Measurements from ENCODE around the gene DNAJC2. TPM values are rescaled to one million over a fixed set of nuclear protein-coding genes. Genes with fewer than 3 reads are reported as not detected.
"Not testable (repeated sequence)": the region's sequence is repeated elsewhere in the genome, so short reads cannot be mapped to it uniquely, and the experiment has no call there.

DNAJC2 gene
- total RNA-seq, 2 experiments from 2014 or later = 50.0 to 56.2 TPM

- ATAC-seq; H3K4me3 Mint-ChIP-seq; H3K9me3 Mint-ChIP-seq (ENCODE audit: low read depth); CTCF ChIA-PET; H3K4me1 Mint-ChIP-seq; H3K27ac Mint-ChIP-seq; H3K27me3 Mint-ChIP-seq; intact Hi-C loops (cut with DNase I, micrococcal nuclease); H3K36me3 Mint-ChIP-seq (ENCODE audit: low read depth); POLR2A ChIA-PET; DNase-seq: not testable (repeated sequence)
Measured at GRCh38 chr7:103266229-103266628, 78.3 kb downstream of the DNAJC2 start.

- CTCF ChIA-PET, H3K27ac Mint-ChIP-seq, H3K4me3 Mint-ChIP-seq: not testable (repeated sequence)
Measured at GRCh38 chr7:103264054-103264453, 80.5 kb downstream of the DNAJC2 start.

More at GRCh38 chr7:103264054-103264453, 80.5 kb downstream of the DNAJC2 start:
- ATAC-seq; H3K4me1 Mint-ChIP-seq; DNase-seq; H3K9me3 Mint-ChIP-seq (ENCODE audit: low read depth); H3K36me3 Mint-ChIP-seq (ENCODE audit: low read depth); intact Hi-C loops (cut with DNase I, micrococcal nuclease); H3K27me3 Mint-ChIP-seq; POLR2A ChIA-PET: not testable (repeated sequence)

Other genes with a start within 250 kb of the DNAJC2 start
- 1 to 10 TPM; 4.7 TPM for gene NAPEPLD, start 195.7 kb downstream of the DNAJC2 start, total RNA-seq
- 10 to 100 TPM; 70.7 to 86.9 TPM for gene PMPCB, start 47.3 kb downstream of the DNAJC2 start, total RNA-seq
- 100 to 1,000 TPM; 145 to 161 TPM for gene PSMC2, start 2.9 kb upstream of the DNAJC2 start, total RNA-seq
- not detected for gene SLC26A5, start 101.4 kb upstream of the DNAJC2 start, total RNA-seq